ENCODE results near the gene YY1.

Gene YY1

DNA sequence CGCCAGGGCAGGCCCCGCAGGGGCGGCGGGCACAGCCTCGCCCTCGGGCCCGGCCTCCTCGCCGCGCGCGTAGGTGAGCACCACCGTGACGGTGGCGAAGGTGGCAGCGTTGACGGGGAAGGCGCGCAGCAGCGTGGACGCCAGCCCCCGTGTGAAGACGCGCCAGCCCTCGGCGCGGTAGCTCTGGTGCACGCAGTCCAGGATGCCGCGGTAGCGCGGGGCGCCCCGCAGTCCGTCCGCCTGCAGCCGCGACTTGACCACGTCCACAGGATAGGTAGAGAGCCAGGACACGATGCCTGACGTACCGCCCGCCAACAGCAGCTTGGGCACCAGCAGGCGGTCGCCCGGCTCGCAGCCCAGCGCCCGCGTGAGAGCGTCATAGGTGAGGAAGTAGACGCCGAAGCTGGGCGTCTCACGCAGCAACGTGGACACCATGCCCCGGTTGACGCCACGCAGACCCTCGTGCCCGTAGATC lies 53.4 kb downstream of the YY1 start:
- no peak overlapping the region for H3K4me2 ChIP-seq (ENCODE audit: low read length)
- H3K9me3 ChIP-seq (ENCODE audit: control insufficient read depth, insufficient read depth, low read length) = no peaks in the 10 kb centered on the region
- H3K4me3 ChIP-seq (ENCODE audit: low read length) = no peak overlapping the region
- H4K20me1 ChIP-seq (ENCODE audit: control insufficient read depth, insufficient read depth, low read depth, low read length) = no peaks in the 10 kb centered on the region
- no peaks in the 10 kb centered on the region for H3K27me3 ChIP-seq (ENCODE audit: control insufficient read depth, low read length)
- no peak for TF ChIP-seq EZH2phosphoT487 (IDR thresholded peaks at IDR 0.05; ENCODE audit: borderline replicate concordance, low read length)
- no peak for TF ChIP-seq CTCF (IDR thresholded peaks at IDR 0.05; ENCODE audit: low read depth, low read length, poor library complexity, severe bottlenecking)
- no peaks in the 10 kb centered on the region for H3K79me2 ChIP-seq (ENCODE audit: control insufficient read depth, low read length)
- peaks cover 40% of the 10 kb centered on the region for H3K4me1 ChIP-seq (ENCODE audit: control insufficient read depth, low read length)
- no peak overlapping the region for H3K27ac ChIP-seq (ENCODE audit: low read depth, low read length)
- no peaks in the 10 kb centered on the region for H3K36me3 ChIP-seq (ENCODE audit: control insufficient read depth, low read length)
- no peaks in the 10 kb centered on the region for H3K9me2 ChIP-seq (replicated peaks; ENCODE audit: control insufficient read depth, low read length)
- peaks cover 4% of the 10 kb centered on the region for H3F3A ChIP-seq (ENCODE audit: control insufficient read depth, insufficient read depth)

GRCh38 chr14:100292776-100293461 lies 54.0 kb downstream of the YY1 start:
- Histone ChIP-seq H3K4me2 (ENCODE audit: low read length) (no peak overlapping the region), H3F3A (ENCODE audit: control insufficient read depth, insufficient read depth) (peaks cover 4% of the 10 kb centered on the region), H3K79me2 (ENCODE audit: control insufficient read depth, low read length) (no peaks in the 10 kb centered on the region), H4K20me1 (ENCODE audit: control insufficient read depth, insufficient read depth, low read depth, low read length) (no peaks in the 10 kb centered on the region), H3K4me1 (ENCODE audit: control insufficient read depth, low read length) (peaks cover 46% of the 10 kb centered on the region), H3K27me3 (ENCODE audit: control insufficient read depth, low read length) (no peaks in the 10 kb centered on the region), H3K9me2 (replicated peaks; ENCODE audit: control insufficient read depth, low read length) (no peaks in the 10 kb centered on the region), H3K4me3 (ENCODE audit: low read length) (no peak overlapping the region), H3K27ac (ENCODE audit: low read depth, low read length) (no peak overlapping the region), H3K36me3 (ENCODE audit: control insufficient read depth, low read length) (no peaks in the 10 kb centered on the region), H3K9me3 (ENCODE audit: control insufficient read depth, insufficient read depth, low read length) (no peaks in the 10 kb centered on the region)
- TF ChIP-seq CTCF (IDR thresholded peaks at IDR 0.05; ENCODE audit: low read depth, low read length, poor library complexity, severe bottlenecking) (no peak), EZH2phosphoT487 (IDR thresholded peaks at IDR 0.05; ENCODE audit: borderline replicate concordance, low read length) (no peak)

- no peak for TF ChIP-seq EZH2phosphoT487 (IDR thresholded peaks at IDR 0.05; ENCODE audit: borderline replicate concordance, low read length)
- TF ChIP-seq CTCF (IDR thresholded peaks at IDR 0.05; ENCODE audit: low read depth, low read length, poor library complexity, severe bottlenecking) = no peak
- H3K4me1 ChIP-seq (ENCODE audit: control insufficient read depth, low read length) = peaks cover 53% of the 10 kb centered on the region
- H3K4me3 ChIP-seq (ENCODE audit: low read length) = no peak overlapping the region
- H3K27ac ChIP-seq (ENCODE audit: low read depth, low read length) = no peak overlapping the region
- H3K27me3 ChIP-seq (ENCODE audit: control insufficient read depth, low read length) = no peaks in the 10 kb centered on the region
- no peaks in the 10 kb centered on the region for H4K20me1 ChIP-seq (ENCODE audit: control insufficient read depth, insufficient read depth, low read depth, low read length)
- H3K79me2 ChIP-seq (ENCODE audit: control insufficient read depth, low read length) = no peaks in the 10 kb centered on the region
- no peaks in the 10 kb centered on the region for H3K9me2 ChIP-seq (replicated peaks; ENCODE audit: control insufficient read depth, low read length)
- peaks cover 4% of the 10 kb centered on the region for H3F3A ChIP-seq (ENCODE audit: control insufficient read depth, insufficient read depth)
- H3K4me2 ChIP-seq (ENCODE audit: low read length) = no peak overlapping the region
- H3K9me3 ChIP-seq (ENCODE audit: control insufficient read depth, insufficient read depth, low read length) = no peaks in the 10 kb centered on the region
- H3K36me3 ChIP-seq (ENCODE audit: control insufficient read depth, low read length) = no peaks in the 10 kb centered on the region
Observed at GRCh38 chr14:100293497-100294212, 54.7 kb downstream of the YY1 start.

Measured in DOHH2 (cell line).